Measurements from ENCODE around the gene TBC1D10A.

Gene TBC1D10A

DNA sequence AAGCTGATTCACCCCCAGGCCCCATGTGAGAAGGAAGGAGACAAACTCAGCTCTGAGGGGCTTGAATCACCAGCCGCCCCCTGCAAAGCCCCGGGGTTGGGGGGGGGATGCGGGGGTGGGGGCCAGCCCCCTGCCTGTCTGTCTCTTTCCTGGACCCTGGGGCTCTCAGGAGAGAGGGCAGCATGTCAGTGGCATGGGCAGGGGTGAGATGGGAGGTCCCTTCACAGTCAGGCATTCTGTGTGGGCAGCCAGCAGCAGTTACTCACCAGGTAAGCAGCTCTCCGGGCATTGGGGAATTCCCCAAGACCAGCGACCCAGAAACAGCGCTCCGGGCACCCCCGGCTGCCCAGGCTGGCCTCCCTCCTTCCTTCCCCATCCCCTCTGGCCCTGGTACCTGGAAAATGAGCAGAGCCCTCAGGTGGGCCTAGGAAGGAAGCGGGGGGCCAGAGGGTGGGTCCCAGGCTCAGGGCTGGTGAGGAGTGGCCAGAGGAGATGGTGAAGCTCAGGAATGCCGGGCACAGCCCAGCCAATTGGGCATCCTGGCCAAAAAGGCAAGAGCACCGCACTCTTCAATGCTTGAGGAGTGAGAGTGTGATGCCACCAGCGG lies 76.0 kb downstream of the TBC1D10A start:
- H3K4me1 ChIP-seq (ENCODE audit: control insufficient read depth in 5 of 5, insufficient read depth in 5 of 5, low read length in 5 of 5), result peaks cover 6 to 48% (median 27%) of the 10 kb centered on the region in 5 donors
- H3K4me3 ChIP-seq (ENCODE audit: low read depth in 1 of 5, low read length in 5 of 5), result no peak overlapping the region
- H3K9ac ChIP-seq (ENCODE audit: low read length in 5 of 5), result no peak overlapping the region
- peaks cover 29 to 42% (median 33%) of the 10 kb centered on the region in 5 donors for H3K27me3 ChIP-seq (ENCODE audit: control insufficient read depth in 5 of 5, insufficient read depth in 4 of 5, low read length in 5 of 5)
- no peaks in the 10 kb centered on the region for H3K9me3 ChIP-seq (ENCODE audit: control insufficient read depth in 5 of 5, low read length in 5 of 5)
- no peaks in the 10 kb centered on the region for H3K36me3 ChIP-seq (ENCODE audit: control insufficient read depth in 5 of 5, insufficient read depth in 5 of 5, low read length in 5 of 5)
- H3K27ac ChIP-seq (ENCODE audit: low read depth, low read length), result no peak overlapping the region

- Histone ChIP-seq H3K27me3 (ENCODE audit: control insufficient read depth in 5 of 5, insufficient read depth in 4 of 5, low read length in 5 of 5) (peaks cover 33 to 47% (median 39%) of the 10 kb centered on the region in 5 donors), H3K9ac (ENCODE audit: low read length in 5 of 5) (no peak overlapping the region), H3K36me3 (ENCODE audit: control insufficient read depth in 5 of 5, insufficient read depth in 5 of 5, low read length in 5 of 5) (no peaks in the 10 kb centered on the region), H3K4me1 (ENCODE audit: control insufficient read depth in 5 of 5, insufficient read depth in 5 of 5, low read length in 5 of 5) (peaks cover 6 to 51% (median 31%) of the 10 kb centered on the region in 5 donors), H3K4me3 (ENCODE audit: low read depth in 1 of 5, low read length in 5 of 5) (no peak overlapping the region), H3K27ac (ENCODE audit: low read depth, low read length) (no peak overlapping the region), H3K9me3 (ENCODE audit: control insufficient read depth in 5 of 5, low read length in 5 of 5) (no peaks in the 10 kb centered on the region)
Measured at GRCh38 chr22:30250039-30250565, 76.6 kb downstream of the TBC1D10A start.

DNA sequence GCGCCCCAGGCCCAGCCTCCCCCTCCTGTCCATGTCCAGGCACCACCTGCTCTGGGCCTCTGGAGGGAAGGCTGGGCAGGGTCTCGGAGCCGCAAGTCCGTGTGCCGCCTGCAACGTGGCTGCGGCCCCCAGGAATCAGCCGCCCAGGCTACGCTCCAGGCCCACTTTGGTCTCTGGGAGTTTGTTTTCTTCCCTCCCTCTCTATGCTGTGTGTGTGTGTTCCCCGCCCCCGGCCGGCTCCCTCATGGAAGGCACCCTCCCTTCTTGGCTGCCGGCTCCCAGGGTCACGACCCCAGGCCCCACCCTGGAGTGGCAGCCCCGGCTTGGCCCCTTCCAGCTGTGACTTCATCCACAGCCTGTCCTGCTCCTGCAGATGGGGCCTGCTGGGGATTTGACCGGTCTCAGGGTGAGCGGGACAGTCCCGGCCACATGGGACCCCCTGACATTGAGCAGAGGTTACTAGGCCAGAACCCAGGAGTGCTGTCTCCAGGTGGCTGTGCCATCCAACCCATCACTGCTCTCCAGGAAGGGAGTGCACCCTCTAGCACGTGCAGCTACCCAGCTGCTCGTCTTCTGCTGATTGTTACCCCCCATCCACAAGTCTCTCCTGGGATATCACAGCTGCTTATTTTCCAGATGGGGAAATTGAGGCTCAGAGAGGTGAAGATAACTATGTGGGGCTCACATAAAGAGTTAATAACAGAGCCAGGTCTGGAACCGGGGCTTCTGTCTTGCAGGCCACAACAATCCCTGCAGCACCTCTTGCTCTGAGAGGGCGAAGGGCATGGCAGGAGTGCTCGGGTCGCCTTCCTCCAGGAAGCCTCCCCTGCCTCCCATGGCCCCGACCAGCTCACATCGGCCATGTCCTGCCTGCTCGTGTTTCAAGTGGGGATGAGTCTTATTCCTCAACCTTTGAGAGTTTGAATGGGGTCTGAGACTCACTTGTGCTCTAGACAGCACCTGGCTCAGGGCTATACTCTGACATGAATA lies 77.4 kb downstream of the TBC1D10A start:
- Histone ChIP-seq H3K9me3 (ENCODE audit: control insufficient read depth in 5 of 5, low read length in 5 of 5) (no peaks in the 10 kb centered on the region), H3K36me3 (ENCODE audit: control insufficient read depth in 5 of 5, insufficient read depth in 5 of 5, low read length in 5 of 5) (no peaks in the 10 kb centered on the region), H3K27me3 (ENCODE audit: control insufficient read depth in 5 of 5, insufficient read depth in 4 of 5, low read length in 5 of 5) (peaks cover 40 to 53% (median 45%) of the 10 kb centered on the region in 5 donors), H3K27ac (ENCODE audit: low read depth, low read length) (no peak overlapping the region), H3K9ac (ENCODE audit: low read length in 5 of 5) (no peak overlapping the region), H3K4me1 (ENCODE audit: control insufficient read depth in 5 of 5, insufficient read depth in 5 of 5, low read length in 5 of 5) (peaks cover 6 to 51% (median 31%) of the 10 kb centered on the region in 5 donors), H3K4me3 (ENCODE audit: low read depth in 1 of 5, low read length in 5 of 5) (peak overlapping the region in 4 of 5 donors; percentile 2 to 53 (median 16))

- H3K9ac ChIP-seq (ENCODE audit: low read length in 5 of 5), result no peak overlapping the region
- H3K27ac ChIP-seq (ENCODE audit: low read depth, low read length), result no peak overlapping the region
- peak overlapping the region; percentile 2 to 53 (median 25) for H3K4me3 ChIP-seq (ENCODE audit: low read depth in 1 of 5, low read length in 5 of 5)
- no peaks in the 10 kb centered on the region for H3K9me3 ChIP-seq (ENCODE audit: control insufficient read depth in 5 of 5, low read length in 5 of 5)
- peaks cover 0 to 3% (median 0%) of the 10 kb centered on the region in 5 donors for H3K36me3 ChIP-seq (ENCODE audit: control insufficient read depth in 5 of 5, insufficient read depth in 5 of 5, low read length in 5 of 5)
- peaks cover 41 to 62% (median 53%) of the 10 kb centered on the region in 5 donors for H3K27me3 ChIP-seq (ENCODE audit: control insufficient read depth in 5 of 5, insufficient read depth in 4 of 5, low read length in 5 of 5)
- peaks cover 6 to 48% (median 29%) of the 10 kb centered on the region in 5 donors for H3K4me1 ChIP-seq (ENCODE audit: control insufficient read depth in 5 of 5, insufficient read depth in 5 of 5, low read length in 5 of 5)
Measured at GRCh38 chr22:30248484-30248883, 78.3 kb downstream of the TBC1D10A start.

- Histone ChIP-seq H3K27ac (ENCODE audit: low read depth, low read length) (no peak overlapping the region), H3K36me3 (ENCODE audit: control insufficient read depth in 5 of 5, insufficient read depth in 5 of 5, low read length in 5 of 5) (peaks cover 0 to 3% (median 0%) of the 10 kb centered on the region in 5 donors), H3K27me3 (ENCODE audit: control insufficient read depth in 5 of 5, insufficient read depth in 4 of 5, low read length in 5 of 5) (peaks cover 41 to 63% (median 55%) of the 10 kb centered on the region in 5 donors)
Measured at GRCh38 chr22:30247974-30248373, 78.8 kb downstream of the TBC1D10A start.

GRCh38 chr22:30247561-30247960 lies 79.2 kb downstream of the TBC1D10A start:
- Histone ChIP-seq H3K9ac (ENCODE audit: low read length in 5 of 5) (no peak overlapping the region), H3K9me3 (ENCODE audit: control insufficient read depth in 5 of 5, low read length in 5 of 5) (no peaks in the 10 kb centered on the region), H3K36me3 (ENCODE audit: control insufficient read depth in 5 of 5, insufficient read depth in 5 of 5, low read length in 5 of 5) (peaks cover 0 to 3% (median 0%) of the 10 kb centered on the region in 5 donors), H3K27ac (ENCODE audit: low read depth, low read length) (no peak overlapping the region), H3K4me1 (ENCODE audit: control insufficient read depth in 5 of 5, insufficient read depth in 5 of 5, low read length in 5 of 5) (peaks cover 1 to 40% (median 20%) of the 10 kb centered on the region in 5 donors), H3K27me3 (ENCODE audit: control insufficient read depth in 5 of 5, insufficient read depth in 4 of 5, low read length in 5 of 5) (peaks cover 41 to 62% (median 55%) of the 10 kb centered on the region in 5 donors), H3K4me3 (ENCODE audit: low read depth in 1 of 5, low read length in 5 of 5) (no peak overlapping the region)

More at GRCh38 chr22:30247974-30248373, 78.8 kb downstream of the TBC1D10A start:
- Histone ChIP-seq H3K9ac (ENCODE audit: low read length in 5 of 5) (no peak overlapping the region), H3K9me3 (ENCODE audit: control insufficient read depth in 5 of 5, low read length in 5 of 5) (no peaks in the 10 kb centered on the region), H3K4me3 (ENCODE audit: low read depth in 1 of 5, low read length in 5 of 5) (peak overlapping the region in 3 of 5 donors; percentile 25 to 53 (median 25)), H3K4me1 (ENCODE audit: control insufficient read depth in 5 of 5, insufficient read depth in 5 of 5, low read length in 5 of 5) (peaks cover 5 to 44% (median 24%) of the 10 kb centered on the region in 5 donors)

DNA sequence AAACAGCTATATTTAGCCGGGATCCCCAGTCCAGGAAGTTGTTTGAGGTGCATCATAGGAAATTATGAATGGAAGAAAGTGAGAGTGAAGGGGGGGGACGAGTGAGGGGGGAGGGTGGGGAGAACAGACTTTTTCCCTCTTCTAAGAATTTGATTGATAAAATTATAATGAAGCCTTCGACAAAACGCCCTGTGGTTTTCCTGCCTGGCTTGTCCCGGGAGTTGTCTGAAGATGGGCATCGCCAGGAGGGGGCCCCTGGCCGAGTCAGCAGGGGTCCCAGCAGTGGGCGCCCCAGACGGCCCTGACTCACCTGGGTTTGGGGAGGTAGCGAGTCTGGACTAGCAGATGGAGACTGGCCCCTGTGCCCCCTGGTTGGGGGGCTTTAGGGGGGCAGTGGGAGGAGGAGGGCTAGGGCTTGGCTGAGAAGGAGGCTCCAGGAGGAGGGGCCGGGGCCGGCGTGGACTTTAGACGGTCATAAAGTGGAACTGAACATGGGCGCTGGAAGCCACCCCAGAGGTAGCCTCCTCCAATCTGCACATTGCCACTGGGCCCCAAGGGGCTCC lies 79.8 kb downstream of the TBC1D10A start:
- no peak overlapping the region for H3K9ac ChIP-seq (ENCODE audit: low read length in 5 of 5)
- peaks cover 41 to 64% (median 55%) of the 10 kb centered on the region in 5 donors for H3K27me3 ChIP-seq (ENCODE audit: control insufficient read depth in 5 of 5, insufficient read depth in 4 of 5, low read length in 5 of 5)
- H3K9me3 ChIP-seq (ENCODE audit: control insufficient read depth in 5 of 5, low read length in 5 of 5), result no peaks in the 10 kb centered on the region
- H3K27ac ChIP-seq (ENCODE audit: low read depth, low read length), result no peak overlapping the region
- peaks cover 0 to 36% (median 19%) of the 10 kb centered on the region in 5 donors for H3K4me1 ChIP-seq (ENCODE audit: control insufficient read depth in 5 of 5, insufficient read depth in 5 of 5, low read length in 5 of 5)
- H3K4me3 ChIP-seq (ENCODE audit: low read depth in 1 of 5, low read length in 5 of 5), result peak overlapping the region in 3 of 5 donors; percentile 47 to 63 (median 54)
- peaks cover 0 to 3% (median 0%) of the 10 kb centered on the region in 5 donors for H3K36me3 ChIP-seq (ENCODE audit: control insufficient read depth in 5 of 5, insufficient read depth in 5 of 5, low read length in 5 of 5)

DNA sequence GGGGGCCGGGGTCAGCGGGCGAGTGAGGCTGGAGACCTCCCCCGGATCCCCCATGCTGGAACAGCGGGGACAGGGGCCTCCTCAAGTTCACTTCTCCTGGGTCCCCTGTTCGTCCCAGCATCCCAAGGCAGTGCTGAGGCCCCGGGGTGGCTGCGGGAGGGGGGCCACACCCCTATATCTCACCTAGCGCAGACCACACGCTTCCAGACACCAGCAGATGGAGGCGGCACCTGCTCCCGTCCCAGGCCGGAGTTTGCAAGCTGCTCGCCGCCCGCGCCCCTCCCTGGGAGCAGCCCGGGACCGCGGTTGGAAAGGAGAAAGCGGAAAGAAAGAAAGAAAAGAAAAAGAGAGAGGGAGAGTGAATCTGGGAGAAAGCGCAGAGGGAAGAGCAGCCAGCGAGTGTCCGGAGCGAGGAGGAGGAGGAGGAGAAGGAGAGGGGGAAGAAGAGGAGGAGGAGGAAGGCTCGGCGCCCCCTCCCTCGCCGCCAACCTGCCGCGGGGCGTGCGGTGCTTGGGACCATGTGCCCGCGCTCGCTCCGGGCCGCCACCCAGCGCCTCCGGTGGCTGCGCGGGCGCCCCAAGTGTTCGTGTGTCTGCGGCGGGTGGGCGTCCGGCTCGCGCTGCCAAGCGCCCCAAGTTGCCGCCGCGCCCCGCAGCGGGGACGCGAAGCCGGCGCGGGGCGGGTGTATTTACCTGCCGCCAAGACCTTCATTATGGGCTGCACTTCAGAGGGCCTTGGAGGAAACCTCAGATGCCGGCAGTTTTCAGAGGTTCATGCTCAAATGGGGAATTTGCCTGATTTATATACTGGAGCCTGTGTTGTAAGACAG lies 80.5 kb downstream of the TBC1D10A start, which contains the start of gene LIF:
Gene LIF, minus strand, starts transcription at position 775 of the 829 bp plus-strand sequence. Its CDS starts 64 bp downstream, at position 711.
- Histone ChIP-seq H3K27ac (ENCODE audit: low read depth, low read length) (no peak within 1 kb of the TSS), H3K9ac (ENCODE audit: low read length in 5 of 5) (peak within 1 kb of the TSS in 1 of 5 donors; percentile 20), H3K27me3 (ENCODE audit: control insufficient read depth in 5 of 5, insufficient read depth in 4 of 5, low read length in 5 of 5) (peaks cover 41 to 66% (median 55%) of the 10 kb centered on the region in 5 donors), H3K9me3 (ENCODE audit: control insufficient read depth in 5 of 5, low read length in 5 of 5) (no peaks in the 10 kb centered on the region), H3K4me3 (ENCODE audit: low read depth in 1 of 5, low read length in 5 of 5) (peak within 1 kb of the TSS in 4 of 5 donors; percentile 47 to 63 (median 52)), H3K36me3 (ENCODE audit: control insufficient read depth in 5 of 5, insufficient read depth in 5 of 5, low read length in 5 of 5) (peaks cover 0 to 3% (median 0%) of the 10 kb centered on the region in 5 donors), H3K4me1 (ENCODE audit: control insufficient read depth in 5 of 5, insufficient read depth in 5 of 5, low read length in 5 of 5) (peaks cover 0 to 35% (median 19%) of the 10 kb centered on the region in 5 donors)

All from subcutaneous abdominal adipose tissue (tissue), 5 donors.